GM23248 (cell line): ENCODE results near the gene BDH1. TPM values are rescaled to one million over a fixed set of nuclear protein-coding genes. Genes with fewer than 3 reads are reported as not detected.
A peak's percentile ranks its signal among the peaks of the same experiment; 100 is the strongest.
"Not testable (repeated sequence)": the region's sequence is repeated elsewhere in the genome, so short reads cannot be mapped to it uniquely, and the experiment has no call there.

Source experiments
- DNase-seq: peaks from one replicate; pipeline ENCODE4 v3.0.0-alpha.2; 2015
- H2AFZ ChIP-seq: fragments of 200-600 bp; sonication (generic); 2 replicates; pipeline ENCODE4 v1.6.1; 2016; ENCODE audit warnings: antibody characterized with exemption
- H3F3A ChIP-seq: fragments of 200-600 bp; sonication (generic); 2 replicates; pipeline ENCODE4 v1.6.1; 2016; ENCODE audit warnings: mild to moderate bottlenecking, antibody characterized with exemption, mixed run types; ENCODE audit not compliant: insufficient read depth
- H3K27ac ChIP-seq: fragments of 200-600 bp; sonication (generic); 2 replicates; pipeline ENCODE4 v1.5.1; 2016; ENCODE audit warnings: mild to moderate bottlenecking
- H3K27me3 ChIP-seq: fragments of 200-600 bp; sonication (generic); replicated peaks from 2 replicates; pipeline ENCODE4 v1.6.1; 2016; ENCODE audit warnings: mild to moderate bottlenecking; ENCODE audit not compliant: insufficient read depth
- H3K36me3 ChIP-seq: fragments of 200-600 bp; sonication (generic); 2 replicates; pipeline ENCODE4 v1.6.1; 2016; ENCODE audit warnings: low read depth, mild to moderate bottlenecking
- H3K4me1 ChIP-seq: fragments of 200-600 bp; sonication (generic); 2 replicates; pipeline ENCODE4 v1.6.1; 2016; ENCODE audit warnings: mild to moderate bottlenecking; ENCODE audit not compliant: insufficient read depth
- H3K4me2 ChIP-seq: fragments of 200-600 bp; sonication (generic); one replicate; pipeline ENCODE4 v1.6.1; 2016; ENCODE audit warnings: mild to moderate bottlenecking; ENCODE audit not compliant: unreplicated experiment
- H3K4me3 ChIP-seq: fragments of 200-600 bp; sonication (generic); 2 replicates; pipeline ENCODE4 v1.5.1; 2016; ENCODE audit warnings: mild to moderate bottlenecking
- H3K79me2 ChIP-seq: fragments of 200-600 bp; sonication (generic); 2 replicates; pipeline ENCODE4 v1.6.1; 2016; ENCODE audit warnings: mild to moderate bottlenecking; ENCODE audit not compliant: insufficient read depth
- H3K9ac ChIP-seq: fragments of 200-600 bp; sonication (generic); 2 replicates; pipeline ENCODE4 v1.6.1; 2016; ENCODE audit warnings: mild to moderate bottlenecking
- H3K9me2 ChIP-seq: fragments of 200-600 bp; sonication (generic); 2 replicates; pipeline ENCODE4 v1.6.1; 2016; ENCODE audit warnings: mixed run types, mild to moderate bottlenecking, moderate library complexity; ENCODE audit not compliant: insufficient read depth
- H3K9me3 ChIP-seq: fragments of 200-600 bp; sonication (generic); one replicate; pipeline ENCODE4 v1.6.1; 2017; ENCODE audit warnings: low read depth
- H4K20me1 ChIP-seq: fragments of 200-600 bp; sonication (generic); 2 replicates; pipeline ENCODE4 v1.6.0; 2016; ENCODE audit not compliant: insufficient read depth
- EZH2 ChIP-seq: fragments of 200-600 bp; sonication (generic); IDR thresholded peaks from 2 replicates; pipeline ENCODE4 v1.6.1; 2018; ENCODE audit warnings: antibody characterized with exemption, mild to moderate bottlenecking; ENCODE audit not compliant: insufficient read depth, poor library complexity, severe bottlenecking
- EZH2phosphoT487 ChIP-seq: fragments of 200-600 bp; sonication (generic); IDR thresholded peaks from 2 replicates; pipeline ENCODE4 v1.6.1; 2018; ENCODE audit warnings: antibody characterized with exemption, moderate library complexity, mild to moderate bottlenecking, low read depth; ENCODE audit not compliant: insufficient read depth
- WGBS, 2 experiments: methylation state at CpG; one replicate each; pipeline ENCODE4 v1.1.6; 2015 to 2017; ENCODE audit warnings: low lambda C conversion rate in 2 of 2, low coverage in 1 of 2; ENCODE audit errors: missing lambda C conversion rate in 2 of 2; 5-methylcytosine and 5-hydroxymethylcytosine counted together
- in situ Hi-C: fragments of 300-500 bp; cut with MboI; formaldehyde crosslinking; loops from 2 replicates; pipeline ENCODE4 v1.15.0; 2020
- polyA plus RNA-seq: library from polyadenylated mRNA; unstranded; fragments of >200 nt; fragmentation: Nextera tagmentation; extraction: Ambion mirVana; gene quantifications from 2 replicates; pipeline ENCODE4 v1.2.1, GENCODE V29; 2016
- total RNA-seq: library from RNA; depleted of rRNA; stranded (reverse); fragments of >200 nt; shearing (Covaris generic); gene quantifications from 2 replicates; pipeline ENCODE4 v1.2.3, GENCODE V29; 2014

Gene BDH1
- total and polyA plus RNA-seq, 2 experiments from 2014 or later = 2.7 to 3.4 TPM

- H3K36me3 ChIP-seq = no peaks in the 10 kb centered on the region
- H2AFZ ChIP-seq = peak overlapping the region; percentile 4; the same call in 1 of the 2 replicates
- H4K20me1 ChIP-seq = no peaks in the 10 kb centered on the region
- peak overlapping the region; percentile 44 for H3K4me2 ChIP-seq
- peaks cover 9% of the 10 kb centered on the region; the same call in 1 of the 2 replicates for H3K4me1 ChIP-seq
- TF ChIP-seq EZH2 (no peak), EZH2phosphoT487 (no peak)
- in situ Hi-C loops = no loop called here
- peak overlapping the region; percentile 48; the same call in 1 of the 2 replicates for H3K27ac ChIP-seq
- no peak overlapping the region for H3K4me3 ChIP-seq
- H3K9ac ChIP-seq = no peak overlapping the region; the same call in 1 of the 2 replicates
- no peaks in the 10 kb centered on the region for H3K9me2 ChIP-seq
- H3F3A ChIP-seq = no peaks in the 10 kb centered on the region
- H3K9me3 ChIP-seq = no peaks in the 10 kb centered on the region
- DNase-seq = peak; percentile 72
- WGBS, 2 experiments = 49 to 58% methylated on average over 11 of the region's 11 CpGs
- no peaks in the 10 kb centered on the region for H3K27me3 ChIP-seq
- H3K79me2 ChIP-seq = no peaks in the 10 kb centered on the region
These were observed 76.8 kb downstream of the BDH1 start for GRCh38 chr3:197478746-197479668.

GRCh38 chr3:197477816-197478215 is 78.0 kb downstream of the BDH1 start:
- in situ Hi-C loops, H3K27ac ChIP-seq: not testable (repeated sequence)

GRCh38 chr3:197475997-197476525 is 79.7 kb downstream of the BDH1 start:
- no peaks in the 10 kb centered on the region for H4K20me1 ChIP-seq
- 65 to 67% methylated on average over 5 of the region's 5 CpGs for WGBS, 2 experiments
- H3K4me1 ChIP-seq = peaks cover 9% of the 10 kb centered on the region; the same call in 1 of the 2 replicates
- no peak overlapping the region for H3K9ac ChIP-seq
- H3K4me3 ChIP-seq = no peak overlapping the region
- H3F3A ChIP-seq = no peaks in the 10 kb centered on the region
- no peak overlapping the region for H3K27ac ChIP-seq
- H2AFZ ChIP-seq = no peak overlapping the region
- no peak overlapping the region for H3K4me2 ChIP-seq
- no peak for DNase-seq
- in situ Hi-C loops = no loop called here
- no peaks in the 10 kb centered on the region for H3K36me3 ChIP-seq
- TF ChIP-seq EZH2 (no peak), EZH2phosphoT487 (no peak)
- no peaks in the 10 kb centered on the region for H3K9me2 ChIP-seq
- no peaks in the 10 kb centered on the region for H3K79me2 ChIP-seq
- no peaks in the 10 kb centered on the region for H3K27me3 ChIP-seq
- no peaks in the 10 kb centered on the region for H3K9me3 ChIP-seq

More at GRCh38 chr3:197477816-197478215, 78.0 kb downstream of the BDH1 start:
- not testable (repeated sequence) for H3K4me3 ChIP-seq, H3K4me1 ChIP-seq, DNase-seq, H3K9ac ChIP-seq, H3K27me3 ChIP-seq, H3F3A ChIP-seq, H3K9me2 ChIP-seq, H3K4me2 ChIP-seq, H3K36me3 ChIP-seq, H3K9me3 ChIP-seq, H3K79me2 ChIP-seq, H4K20me1 ChIP-seq, H2AFZ ChIP-seq
- WGBS, 2 experiments = 82 to 86% methylated on average over 7 of the region's 7 CpGs

- Histone ChIP-seq H3K4me1 (peaks cover 9% of the 10 kb centered on the region; the same call in 1 of the 2 replicates), H3K9me2 (no peaks in the 10 kb centered on the region), H3K4me3 (no peak overlapping the region), H3F3A (no peaks in the 10 kb centered on the region), H4K20me1 (no peaks in the 10 kb centered on the region), H3K9ac (no peak overlapping the region), H3K4me2 (no peak overlapping the region), H3K79me2 (no peaks in the 10 kb centered on the region), H3K27ac (no peak overlapping the region), H2AFZ (no peak overlapping the region), H3K27me3 (no peaks in the 10 kb centered on the region), H3K36me3 (no peaks in the 10 kb centered on the region), H3K9me3 (no peaks in the 10 kb centered on the region)
- no peak for TF ChIP-seq EZH2phosphoT487
- TF ChIP-seq EZH2 = no peak
- WGBS, 2 experiments = 88 to 97% methylated on average over 3 of the region's 3 CpGs
- in situ Hi-C loops = no loop called here
- no peak for DNase-seq
These were observed 80.3 kb downstream of the BDH1 start for GRCh38 chr3:197475514-197475913.
